CD4-positive, alpha-beta T cell treated with Interleukin-6 for 4 hours (primary cell): ENCODE measurements around the gene ULBP1.
"Not testable (repeated sequence)": the region's sequence is repeated elsewhere in the genome, so short reads cannot be mapped to it uniquely, and the experiment has no call there.

Experiments used
- DNase-seq: peaks from one replicate; pipeline ENCODE4 v3.0.0-alpha.2; 2020; ENCODE audit warnings: mixed read lengths

The ULBP1 gene

GRCh38 chr6:149963462-149964307, at the start of gene ULBP1:
Gene ULBP1, plus strand, starts transcription at chr6:149963943. Its CDS starts 107 bp downstream, at chr6:149964050.
- DNase-seq, result peak; percentile 86

- no peak for DNase-seq
These were observed 47.5 kb upstream of the ULBP1 start for GRCh38 chr6:149915970-149916865.

- no peak for DNase-seq
These were observed 46.1 kb upstream of the ULBP1 start for GRCh38 chr6:149917679-149918078.

- DNase-seq, result no peak
These were observed 45.4 kb upstream of the ULBP1 start for GRCh38 chr6:149918151-149918905.

GRCh38 chr6:149919126-149919833, 44.5 kb upstream of the ULBP1 start:
- DNase-seq, result not testable (repeated sequence)

- no peak for DNase-seq
These were observed 43.9 kb upstream of the ULBP1 start for GRCh38 chr6:149919834-149920225.

- DNase-seq, result no peak
These were observed 42.4 kb upstream of the ULBP1 start for GRCh38 chr6:149921361-149921760.

- not testable (repeated sequence) for DNase-seq
These were observed 41.7 kb upstream of the ULBP1 start for GRCh38 chr6:149922091-149922490.

- DNase-seq, result peak; percentile 85
These were observed 41.0 kb upstream of the ULBP1 start, which contains the start of gene RAET1G for GRCh38 chr6:149922642-149923326. Gene RAET1G, minus strand, starts transcription at chr6:149923121. Its CDS starts 111 bp downstream, at chr6:149923010.

GRCh38 chr6:149923327-149923986, 40.3 kb upstream of the ULBP1 start:
- no peak for DNase-seq

GRCh38 chr6:149924206-149924932, 39.4 kb upstream of the ULBP1 start:
- no peak for DNase-seq

GRCh38 chr6:149924933-149925252, 38.9 kb upstream of the ULBP1 start:
- no peak for DNase-seq

- peak; percentile 14 for DNase-seq
These were observed 38.3 kb upstream of the ULBP1 start for GRCh38 chr6:149925253-149925973.

GRCh38 chr6:149925974-149926777, 37.6 kb upstream of the ULBP1 start:
- DNase-seq, result peak; percentile 76

GRCh38 chr6:149927025-149927424, 36.7 kb upstream of the ULBP1 start:
- not testable (repeated sequence) for DNase-seq

GRCh38 chr6:149929422-149929821, 34.3 kb upstream of the ULBP1 start:
- DNase-seq, result peak; percentile 14

- no peak for DNase-seq
These were observed 32.2 kb upstream of the ULBP1 start for GRCh38 chr6:149931501-149931900.

- no peak for DNase-seq
These were observed 30.7 kb upstream of the ULBP1 start for GRCh38 chr6:149933036-149933435.

GRCh38 chr6:149933461-149933860, 30.3 kb upstream of the ULBP1 start:
- DNase-seq, result no peak
